GM21737 (cell line): ENCODE data around the gene TMEM231.
"Not testable (repeated sequence)": the region's sequence is repeated elsewhere in the genome, so short reads cannot be mapped to it uniquely, and the experiment has no call there.

Experiments used
- ATAC-seq: cut with Tn5 transposase; IDR thresholded peaks from one replicate; pipeline ENCODE4 v1.9.1; 2021; ENCODE audit warnings: mild to moderate bottlenecking, moderate library complexity; ENCODE audit not compliant: unreplicated experiment

The TMEM231 gene

GRCh38 chr16:75534560-75535205 is 21.4 kb downstream of the TMEM231 start:
- no peak for ATAC-seq

- no peak for ATAC-seq
Measured at GRCh38 chr16:75532791-75533190, 23.3 kb downstream of the TMEM231 start.

- ATAC-seq: no peak
Measured at GRCh38 chr16:75532142-75532765, 23.8 kb downstream of the TMEM231 start.

- no peak for ATAC-seq
Measured at GRCh38 chr16:75529959-75530358, 26.1 kb downstream of the TMEM231 start.

GRCh38 chr16:75529056-75529905 is 26.8 kb downstream of the TMEM231 start:
- ATAC-seq: no peak

- no peak for ATAC-seq
Measured at GRCh38 chr16:75527825-75528299, 28.2 kb downstream of the TMEM231 start.

- ATAC-seq: no peak
Measured at GRCh38 chr16:75526032-75526790, 29.8 kb downstream of the TMEM231 start.

- ATAC-seq: no peak
Measured at GRCh38 chr16:75519175-75519574, 36.9 kb downstream of the TMEM231 start.

- ATAC-seq: peak; percentile 23
Measured at GRCh38 chr16:75516189-75516966, 39.7 kb downstream of the TMEM231 start.

- no peak for ATAC-seq
Measured at GRCh38 chr16:75514296-75514695, 41.8 kb downstream of the TMEM231 start.

- no peak for ATAC-seq
Measured at GRCh38 chr16:75506574-75506973, 49.5 kb downstream of the TMEM231 start.

- no peak for ATAC-seq
Measured at GRCh38 chr16:75506107-75506506, 49.9 kb downstream of the TMEM231 start.

GRCh38 chr16:75503801-75504200 is 52.3 kb downstream of the TMEM231 start:
- no peak for ATAC-seq

- no peak for ATAC-seq
Measured at GRCh38 chr16:75502916-75503605, 53.0 kb downstream of the TMEM231 start.

GRCh38 chr16:75501820-75502219 is 54.2 kb downstream of the TMEM231 start:
- ATAC-seq: not testable (repeated sequence)

- no peak for ATAC-seq
Measured at GRCh38 chr16:75501359-75501758, 54.7 kb downstream of the TMEM231 start.

- ATAC-seq: not testable (repeated sequence)
Measured at GRCh38 chr16:75498605-75499322, 57.3 kb downstream of the TMEM231 start.

GRCh38 chr16:75497558-75497957 is 58.5 kb downstream of the TMEM231 start:
- ATAC-seq: no peak
